WTC11 (cell line): ENCODE data around the gene ISCA1. TPM values are rescaled to one million over a fixed set of nuclear protein-coding genes. Genes with fewer than 3 reads are reported as not detected.

Experiments used
- ATAC-seq: fragments of 200-7000 bp; cut with Tn5 transposase; 2 replicates; pipeline ENCODE4 v1.10.0; 2021; ENCODE audit warnings: mild to moderate bottlenecking, moderate library complexity
- CTCF ChIA-PET: fragments of 300-600 bp; sonication (Branson Sonifier 250); formaldehyde crosslinking; loops from one replicate; lab custom pipeline; 2021; ENCODE audit warnings: antibody characterized with exemption; lab: Charles Lee
- POLR2A ChIA-PET: fragments of 350-600 bp; sonication (Branson Sonifier 250); formaldehyde crosslinking; loops from one replicate; lab custom pipeline; 2021; ENCODE audit warnings: antibody characterized with exemption; lab: Charles Lee
- DNase-seq: peaks from one replicate; pipeline ENCODE4 v3.0.0; 2021; ENCODE audit warnings: low spot score
- H3K27ac Mint-ChIP-seq: 2 replicates; pipeline ENCODE4 v1.8.0; 2021; ENCODE audit warnings: mixed read lengths
- H3K27me3 Mint-ChIP-seq: 2 replicates; pipeline ENCODE4 v1.8.0; 2021; ENCODE audit warnings: low read depth, mild to moderate bottlenecking, moderate library complexity, mixed read lengths
- H3K36me3 Mint-ChIP-seq: 2 replicates; pipeline ENCODE4 v1.8.0; 2021; ENCODE audit warnings: mixed read lengths
- H3K4me1 Mint-ChIP-seq: 2 replicates; pipeline ENCODE4 v1.8.0; 2022; ENCODE audit warnings: mixed read lengths
- H3K4me3 Mint-ChIP-seq: 2 replicates; pipeline ENCODE4 v1.8.0; 2021; ENCODE audit warnings: mild to moderate bottlenecking, moderate library complexity, mixed read lengths
- H3K9me3 Mint-ChIP-seq: 2 replicates; pipeline ENCODE4 v1.8.0; 2021; ENCODE audit warnings: mixed read lengths
- ATF1 ChIP-seq: sonication (generic); formaldehyde crosslinking; IDR thresholded peaks from 2 replicates; pipeline ENCODE4 v1.8.1; 2023; ENCODE audit warnings: mild to moderate bottlenecking, moderate library complexity, missing genetic modification reagents
- CDX4 ChIP-seq: fragments of 250-450 bp; sonication (Bioruptor Pico); IDR thresholded peaks from 2 replicates; pipeline ENCODE4 v1.9.0; 2021; ENCODE audit warnings: moderate library complexity, mild to moderate bottlenecking, inconsistent platforms, borderline replicate concordance
- NFE2L1 ChIP-seq: sonication (generic); formaldehyde crosslinking; IDR thresholded peaks from 2 replicates; pipeline ENCODE4 v1.8.1; 2023; ENCODE audit warnings: missing genetic modification reagents
- NFYB ChIP-seq: sonication (generic); formaldehyde crosslinking; conservative IDR thresholded peaks from 2 replicates; pipeline ENCODE4 v1.8.0; 2022; ENCODE audit warnings: low read depth, missing genetic modification reagents
- NR1H2 ChIP-seq: sonication (generic); formaldehyde crosslinking; IDR thresholded peaks from 2 replicates; pipeline ENCODE4 v1.9.0; 2021; ENCODE audit warnings: mild to moderate bottlenecking, moderate library complexity, missing genetic modification reagents
- RORB ChIP-seq: fragments of 250-450 bp; sonication (Bioruptor Pico); IDR thresholded peaks from 2 replicates; pipeline ENCODE4 v1.9.0; 2021; ENCODE audit warnings: mild to moderate bottlenecking
- SMAD3 ChIP-seq: sonication (generic); formaldehyde crosslinking; IDR thresholded peaks from 2 replicates; pipeline ENCODE4 v1.8.0; 2022; ENCODE audit warnings: missing genetic modification reagents, mild to moderate bottlenecking, borderline replicate concordance
- SOX15 ChIP-seq: fragments of 250-450 bp; sonication (Bioruptor Pico); IDR thresholded peaks from 2 replicates; pipeline ENCODE4 v1.9.0; 2021; ENCODE audit warnings: mild to moderate bottlenecking
- SP1 ChIP-seq: sonication (generic); formaldehyde crosslinking; conservative IDR thresholded peaks from 2 replicates; pipeline ENCODE4 v1.8.1; 2022; ENCODE audit warnings: missing genetic modification reagents
- TEAD1 ChIP-seq: sonication (generic); formaldehyde crosslinking; IDR thresholded peaks from 2 replicates; pipeline ENCODE4 v1.8.0; 2022; ENCODE audit warnings: mild to moderate bottlenecking, missing genetic modification reagents
- ZMAT4 ChIP-seq: fragments of 250-450 bp; sonication (Bioruptor Pico); IDR thresholded peaks from 2 replicates; pipeline ENCODE4 v1.9.0; 2021; ENCODE audit warnings: mild to moderate bottlenecking
- ZNF121 ChIP-seq: sonication (generic); formaldehyde crosslinking; IDR thresholded peaks from 2 replicates; pipeline ENCODE4 v1.8.0; 2023; ENCODE audit warnings: missing genetic modification reagents
- ZNF423 ChIP-seq: fragments of 250-450 bp; sonication (Bioruptor Pico); IDR thresholded peaks from 2 replicates; pipeline ENCODE4 v2.1.2; 2022; ENCODE audit warnings: mild to moderate bottlenecking, moderate library complexity
- ZNF532 ChIP-seq: fragments of 250-450 bp; sonication (Bioruptor Pico); IDR thresholded peaks from 2 replicates; pipeline ENCODE4 v1.9.0; 2021; ENCODE audit warnings: mild to moderate bottlenecking, borderline replicate concordance
- total RNA-seq: library from RNA; stranded (reverse); gene quantifications from 3 replicates; pipeline ENCODE4 v1.2.3, GENCODE V29; 2021
- TF ChIP-seq, protein P1 (sequence below): sonication (generic); formaldehyde crosslinking; IDR thresholded peaks from 2 replicates; pipeline ENCODE4 v1.8.1; 2022; ENCODE audit warnings: mild to moderate bottlenecking, missing genetic modification reagents, moderate library complexity, borderline replicate concordance
- TF ChIP-seq, protein P2 (sequence below): sonication (generic); formaldehyde crosslinking; IDR thresholded peaks from 2 replicates; pipeline ENCODE4 v1.8.1; 2023; ENCODE audit warnings: mild to moderate bottlenecking, missing genetic modification reagents
- TF ChIP-seq, protein P3 (sequence below): sonication (generic); formaldehyde crosslinking; IDR thresholded peaks from 2 replicates; pipeline ENCODE4 v1.8.1; 2022; ENCODE audit warnings: low read depth, missing genetic modification reagents, borderline replicate concordance
- TF ChIP-seq, protein P4 (sequence below): sonication (generic); formaldehyde crosslinking; IDR thresholded peaks from 2 replicates; pipeline ENCODE4 v1.8.1; 2023; ENCODE audit warnings: mild to moderate bottlenecking, missing genetic modification reagents, moderate library complexity

Gene ISCA1
- total RNA-seq, 1 experiment from 2014 or later, result 35.5 TPM

- ChIA-PET CTCF (interaction anchor here (0.8 to 3.7 kb wide), 4 partner anchors 10 to 55 kb away, joined by 3 to 24 read pairs (median 3); no protein-coding TSS in a partner anchor), POLR2A (no interaction called here)
- peaks cover 22% of the 10 kb centered on the region for H3K9me3 Mint-ChIP-seq
- no peaks in the 10 kb centered on the region; the same call in 1 of the 2 replicates for H3K4me1 Mint-ChIP-seq
- no peak overlapping the region for H3K4me3 Mint-ChIP-seq
- H3K27me3 Mint-ChIP-seq, result no peaks in the 10 kb centered on the region
- H3K36me3 Mint-ChIP-seq, result peaks cover 18% of the 10 kb centered on the region
- DNase-seq, result no peak
- H3K27ac Mint-ChIP-seq, result no peak overlapping the region
- ATAC-seq, result no peak
- TF ChIP-seq, protein P1, sequence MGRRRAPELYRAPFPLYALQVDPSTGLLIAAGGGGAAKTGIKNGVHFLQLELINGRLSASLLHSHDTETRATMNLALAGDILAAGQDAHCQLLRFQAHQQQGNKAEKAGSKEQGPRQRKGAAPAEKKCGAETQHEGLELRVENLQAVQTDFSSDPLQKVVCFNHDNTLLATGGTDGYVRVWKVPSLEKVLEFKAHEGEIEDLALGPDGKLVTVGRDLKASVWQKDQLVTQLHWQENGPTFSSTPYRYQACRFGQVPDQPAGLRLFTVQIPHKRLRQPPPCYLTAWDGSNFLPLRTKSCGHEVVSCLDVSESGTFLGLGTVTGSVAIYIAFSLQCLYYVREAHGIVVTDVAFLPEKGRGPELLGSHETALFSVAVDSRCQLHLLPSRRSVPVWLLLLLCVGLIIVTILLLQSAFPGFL (CRISPR knock-in tag), result no peak
- TF ChIP-seq SMAD3 (CRISPR knock-in tag) (no peak), SOX15 (no peak), ZNF121 (no peak), ZMAT4 (CRISPR knock-in tag) (no peak), ZNF423 (CRISPR knock-in tag) (no peak), RORB (no peak), NFYB (CRISPR knock-in tag) (no peak), CDX4 (CRISPR knock-in tag) (no peak), SP1 (CRISPR knock-in tag) (no peak), ZNF532 (CRISPR knock-in tag) (no peak), TEAD1 (CRISPR knock-in tag) (no peak), NFE2L1 (CRISPR knock-in tag) (no peak), ATF1 (CRISPR knock-in tag) (no peak), NR1H2 (CRISPR knock-in tag) (no peak)
- TF ChIP-seq, protein P2, sequence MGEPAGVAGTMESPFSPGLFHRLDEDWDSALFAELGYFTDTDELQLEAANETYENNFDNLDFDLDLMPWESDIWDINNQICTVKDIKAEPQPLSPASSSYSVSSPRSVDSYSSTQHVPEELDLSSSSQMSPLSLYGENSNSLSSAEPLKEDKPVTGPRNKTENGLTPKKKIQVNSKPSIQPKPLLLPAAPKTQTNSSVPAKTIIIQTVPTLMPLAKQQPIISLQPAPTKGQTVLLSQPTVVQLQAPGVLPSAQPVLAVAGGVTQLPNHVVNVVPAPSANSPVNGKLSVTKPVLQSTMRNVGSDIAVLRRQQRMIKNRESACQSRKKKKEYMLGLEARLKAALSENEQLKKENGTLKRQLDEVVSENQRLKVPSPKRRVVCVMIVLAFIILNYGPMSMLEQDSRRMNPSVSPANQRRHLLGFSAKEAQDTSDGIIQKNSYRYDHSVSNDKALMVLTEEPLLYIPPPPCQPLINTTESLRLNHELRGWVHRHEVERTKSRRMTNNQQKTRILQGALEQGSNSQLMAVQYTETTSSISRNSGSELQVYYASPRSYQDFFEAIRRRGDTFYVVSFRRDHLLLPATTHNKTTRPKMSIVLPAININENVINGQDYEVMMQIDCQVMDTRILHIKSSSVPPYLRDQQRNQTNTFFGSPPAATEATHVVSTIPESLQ (CRISPR knock-in tag), result no peak
- TF ChIP-seq, protein P3, sequence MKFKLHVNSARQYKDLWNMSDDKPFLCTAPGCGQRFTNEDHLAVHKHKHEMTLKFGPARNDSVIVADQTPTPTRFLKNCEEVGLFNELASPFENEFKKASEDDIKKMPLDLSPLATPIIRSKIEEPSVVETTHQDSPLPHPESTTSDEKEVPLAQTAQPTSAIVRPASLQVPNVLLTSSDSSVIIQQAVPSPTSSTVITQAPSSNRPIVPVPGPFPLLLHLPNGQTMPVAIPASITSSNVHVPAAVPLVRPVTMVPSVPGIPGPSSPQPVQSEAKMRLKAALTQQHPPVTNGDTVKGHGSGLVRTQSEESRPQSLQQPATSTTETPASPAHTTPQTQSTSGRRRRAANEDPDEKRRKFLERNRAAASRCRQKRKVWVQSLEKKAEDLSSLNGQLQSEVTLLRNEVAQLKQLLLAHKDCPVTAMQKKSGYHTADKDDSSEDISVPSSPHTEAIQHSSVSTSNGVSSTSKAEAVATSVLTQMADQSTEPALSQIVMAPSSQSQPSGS (CRISPR knock-in tag), result no peak
- TF ChIP-seq, protein P4, sequence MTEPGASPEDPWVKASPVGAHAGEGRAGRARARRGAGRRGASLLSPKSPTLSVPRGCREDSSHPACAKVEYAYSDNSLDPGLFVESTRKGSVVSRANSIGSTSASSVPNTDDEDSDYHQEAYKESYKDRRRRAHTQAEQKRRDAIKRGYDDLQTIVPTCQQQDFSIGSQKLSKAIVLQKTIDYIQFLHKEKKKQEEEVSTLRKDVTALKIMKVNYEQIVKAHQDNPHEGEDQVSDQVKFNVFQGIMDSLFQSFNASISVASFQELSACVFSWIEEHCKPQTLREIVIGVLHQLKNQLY, result no peak
Observed at GRCh38 chr9:86257391-86257790, 24.9 kb downstream of the ISCA1 start.
